Measurements from ENCODE around the gene NACC1.
"Not testable (repeated sequence)": the region's sequence is repeated elsewhere in the genome, so short reads cannot be mapped to it uniquely, and the experiment has no call there.

Gene NACC1

GRCh38 chr19:13166151-13166550, 48.1 kb downstream of the NACC1 start:
- not testable (repeated sequence) for DNase-seq

GRCh38 chr19:13169769-13170168, 51.7 kb downstream of the NACC1 start:
- no peak for DNase-seq

- DNase-seq: no peak
These were observed 53.1 kb downstream of the NACC1 start for GRCh38 chr19:13171146-13171545.

- DNase-seq: peak; percentile 72
These were observed 54.5 kb downstream of the NACC1 start for GRCh38 chr19:13172346-13173138.

- no peak for DNase-seq
These were observed 55.2 kb downstream of the NACC1 start for GRCh38 chr19:13173139-13173737.

- DNase-seq: no peak
These were observed 58.3 kb downstream of the NACC1 start for GRCh38 chr19:13176345-13176744.

- DNase-seq: not testable (repeated sequence)
These were observed 59.5 kb downstream of the NACC1 start for GRCh38 chr19:13177584-13177983.

- DNase-seq: not testable (repeated sequence)
These were observed 60.2 kb downstream of the NACC1 start for GRCh38 chr19:13178291-13178690.

GRCh38 chr19:13181747-13182388, 63.8 kb downstream of the NACC1 start:
- DNase-seq: no peak

- not testable (repeated sequence) for DNase-seq
These were observed 66.9 kb downstream of the NACC1 start for GRCh38 chr19:13184926-13185325.

- DNase-seq: not testable (repeated sequence)
These were observed 67.9 kb downstream of the NACC1 start for GRCh38 chr19:13185763-13186657.

- not testable (repeated sequence) for DNase-seq
These were observed 68.6 kb downstream of the NACC1 start for GRCh38 chr19:13186688-13187087.

GRCh38 chr19:13187419-13187818, 69.4 kb downstream of the NACC1 start:
- DNase-seq: no peak

- no peak for DNase-seq
These were observed 71.5 kb downstream of the NACC1 start for GRCh38 chr19:13189600-13189999.
